H1 (cell line): ENCODE data around the gene RADIL. TPM values are rescaled to one million over a fixed set of nuclear protein-coding genes. Genes with fewer than 3 reads are reported as not detected.

Experiments used
- CTCF ChIA-PET: fragments of 300-600 bp; sonication (Branson Sonifier 250); formaldehyde crosslinking; loops from one replicate; lab custom pipeline; 2021; ENCODE audit not compliant: partially characterized antibody; lab: Charles Lee
- POLR2A ChIA-PET: fragments of 300-600 bp; sonication (Branson Sonifier 250); formaldehyde crosslinking; loops from one replicate; lab custom pipeline; 2021; ENCODE audit warnings: inconsistent platforms; ENCODE audit not compliant: partially characterized antibody; lab: Charles Lee
- DNase-seq, 2 experiments: peaks; one replicate each; pipeline versions ENCODE4 v3.0.0 to v3.0.0-alpha.2; 2010 to 2022; ENCODE audit warnings: low spot score in 2 of 2, low read depth in 1 of 2, mixed read lengths in 1 of 2
- FAIRE-seq: peaks from 2 replicates; lab custom pipeline; 2011; peaks lifted over from hg19 to GRCh38; lab: Jason Lieb, UNC
- H2AFZ ChIP-seq: 2 replicates; pipeline ENCODE4 v1.8.1; 2012; ENCODE audit warnings: low read length, inconsistent platforms
- H2AK5ac ChIP-seq: 2 replicates; pipeline ENCODE4 v1.6.1; 2013; ENCODE audit warnings: low read depth, low read length
- H2BK120ac ChIP-seq: replicated peaks from 2 replicates; pipeline ENCODE3; 2013; ENCODE audit warnings: low read depth, low read length, inconsistent platforms
- H2BK12ac ChIP-seq: 2 replicates; pipeline ENCODE4 v1.6.1; 2013; ENCODE audit warnings: low read depth, low read length
- H2BK15ac ChIP-seq: 2 replicates; pipeline ENCODE4 v1.6.1; 2013; ENCODE audit warnings: low read length
- H2BK20ac ChIP-seq: 2 replicates; pipeline ENCODE4 v1.6.1; 2013; ENCODE audit warnings: low read length
- H2BK5ac ChIP-seq: 2 replicates; pipeline ENCODE4 v1.6.1; 2013; ENCODE audit warnings: low read depth, low read length
- H3K14ac ChIP-seq: 2 replicates; pipeline ENCODE4 v1.6.1; 2013; ENCODE audit warnings: inconsistent platforms; ENCODE audit not compliant: insufficient read length
- H3K18ac ChIP-seq: 2 replicates; pipeline ENCODE4 v1.6.1; 2013; ENCODE audit warnings: low read length; ENCODE audit errors: extremely low read depth
- H3K23ac ChIP-seq: 2 replicates; pipeline ENCODE4 v1.6.1; 2013; ENCODE audit warnings: inconsistent platforms; ENCODE audit not compliant: insufficient read length
- H3K23me2 ChIP-seq: 2 replicates; pipeline ENCODE4 v1.6.1; 2013; ENCODE audit warnings: low read depth, low read length
- H3K27ac ChIP-seq: 2 replicates; pipeline ENCODE4 v1.6.1; 2011; ENCODE audit warnings: low read depth, low read length, inconsistent platforms
- H3K27me3 ChIP-seq, 4 experiments: replicated peaks in 1 of 4; 1 replicate in 1 of 4; 2 replicates in 3 of 4; pipeline versions ENCODE4 v1.6.1 to v1.8.1; 2011 to 2013; ENCODE audit warnings: low read length in 3 of 4, mild to moderate bottlenecking in 3 of 4, inconsistent platforms in 2 of 4, mixed read lengths in 2 of 4, moderate library complexity in 1 of 4; ENCODE audit not compliant: control insufficient read depth in 3 of 4, insufficient read depth in 3 of 4; ENCODE audit errors: extremely low read depth in 1 of 4
- H3K36me3 ChIP-seq, 4 experiments: 2 replicates each; pipeline versions ENCODE4 v1.6.1 to v1.8.1; 2011 to 2013; ENCODE audit warnings: mild to moderate bottlenecking in 4 of 4, low read length in 3 of 4, moderate library complexity in 2 of 4, control low read depth in 1 of 4, inconsistent platforms in 1 of 4; ENCODE audit not compliant: insufficient read depth in 4 of 4, control insufficient read depth in 2 of 4
- H3K4ac ChIP-seq: replicated peaks from 2 replicates; pipeline ENCODE3; 2013; ENCODE audit warnings: low read length, low read depth, mixed read lengths, inconsistent platforms; ENCODE audit not compliant: insufficient read length
- H3K4me1 ChIP-seq, 4 experiments: replicated peaks in 1 of 4; 1 replicate in 1 of 4; 2 replicates in 3 of 4; pipeline versions ENCODE4 v1.6.1 to v1.8.1; 2011 to 2013; ENCODE audit warnings: low read length in 3 of 4, inconsistent platforms in 2 of 4, mixed read lengths in 1 of 4; ENCODE audit not compliant: insufficient read depth in 4 of 4, control insufficient read depth in 3 of 4
- H3K4me2 ChIP-seq, 2 experiments: 2 replicates each; pipeline versions ENCODE4 v1.6.1 to v1.8.1; 2011 to 2013; ENCODE audit warnings: low read depth in 2 of 2, low read length in 2 of 2, control low read depth in 1 of 2, inconsistent platforms in 1 of 2, mild to moderate bottlenecking in 1 of 2; ENCODE audit not compliant: insufficient read depth in 1 of 2
- H3K4me3 ChIP-seq, 4 experiments: fragments of 200-600, 300-600 bp in 1 of 4; sonication (generic), shearing (Covaris generic), sonication (Bioruptor Twin) in 1 of 4; 2 replicates each; pipeline versions ENCODE4 v1.5.1 to v1.8.1; 2011 to 2016; ENCODE audit warnings: low read length in 4 of 4, low read depth in 3 of 4, control low read depth in 2 of 4, inconsistent platforms in 2 of 4, mild to moderate bottlenecking in 2 of 4, mixed read lengths in 1 of 4, moderate library complexity in 1 of 4; ENCODE audit not compliant: insufficient read depth in 2 of 4; ENCODE audit errors: extremely low read depth in 1 of 4
- H3K56ac ChIP-seq: replicated peaks from 2 replicates; pipeline ENCODE3; 2013; ENCODE audit warnings: low read depth, mild to moderate bottlenecking, mixed read lengths, low read length, inconsistent platforms; ENCODE audit not compliant: insufficient read length
- H3K79me1 ChIP-seq: 2 replicates; pipeline ENCODE4 v1.6.1; 2013; ENCODE audit warnings: low read depth, low read length, control low read depth
- H3K79me2 ChIP-seq, 2 experiments: 2 replicates each; pipeline versions ENCODE4 v1.6.1 to v1.8.1; 2012 to 2013; ENCODE audit warnings: low read length in 2 of 2, mild to moderate bottlenecking in 2 of 2, inconsistent platforms in 1 of 2; ENCODE audit not compliant: insufficient read depth in 2 of 2, control insufficient read depth in 1 of 2
- H3K9ac ChIP-seq, 4 experiments: replicated peaks in 1 of 4; 1 replicate in 1 of 4; 2 replicates in 3 of 4; pipeline versions ENCODE4 v1.6.1 to v1.8.1; 2011 to 2013; ENCODE audit warnings: low read depth in 3 of 4, low read length in 3 of 4, control low read depth in 2 of 4, mild to moderate bottlenecking in 2 of 4, moderate library complexity in 2 of 4, inconsistent platforms in 1 of 4; ENCODE audit errors: extremely low read depth in 1 of 4
- H3K9me3 ChIP-seq, 2 experiments: 2 replicates each; pipeline versions ENCODE4 v1.6.1 to v1.8.1; 2012 to 2013; ENCODE audit warnings: mild to moderate bottlenecking in 2 of 2, moderate library complexity in 2 of 2, control low read depth in 1 of 2, inconsistent platforms in 1 of 2, low read depth in 1 of 2, low read length in 1 of 2, mixed read lengths in 1 of 2; ENCODE audit not compliant: insufficient read depth in 2 of 2
- H4K20me1 ChIP-seq, 2 experiments: replicated peaks in 1 of 2; 2 replicates each; pipeline versions ENCODE3 to v1.8.1; 2011 to 2013; ENCODE audit warnings: inconsistent platforms in 2 of 2, low read length in 2 of 2, mild to moderate bottlenecking in 1 of 2; ENCODE audit not compliant: insufficient read depth in 2 of 2, control insufficient read depth in 1 of 2
- H4K5ac ChIP-seq: 2 replicates; pipeline ENCODE4 v1.6.1; 2013; ENCODE audit warnings: low read length, low read depth, mixed read lengths, inconsistent platforms; ENCODE audit not compliant: insufficient read length
- H4K8ac ChIP-seq: 2 replicates; pipeline ENCODE4 v1.8.0; 2013; ENCODE audit warnings: mild to moderate bottlenecking, moderate library complexity, low read length, inconsistent platforms; ENCODE audit not compliant: insufficient read depth; ENCODE audit errors: extremely low read depth
- H4K91ac ChIP-seq: replicated peaks from 2 replicates; pipeline ENCODE3; 2013; ENCODE audit warnings: low read length, mixed read lengths, inconsistent platforms; ENCODE audit not compliant: insufficient read length
- BRCA1 ChIP-seq: IDR thresholded peaks from 2 replicates; pipeline ENCODE4 v1.6.1; 2012; ENCODE audit warnings: low read depth, low read length, improper control_type of control experiment
- CREB1 ChIP-seq: IDR thresholded peaks from 2 replicates; pipeline ENCODE4 v1.6.1; 2012; ENCODE audit warnings: inconsistent platforms
- CTCF ChIP-seq, 3 experiments: IDR thresholded peaks; 1 replicate in 2 of 3; 2 replicates in 1 of 3; pipeline versions ENCODE4 v1.5.1 to v1.6.1; 2011; ENCODE audit warnings: low read length in 3 of 3, mild to moderate bottlenecking in 3 of 3, inconsistent platforms in 2 of 3, low read depth in 1 of 3, moderate library complexity in 1 of 3; ENCODE audit not compliant: insufficient read depth in 1 of 3; ENCODE audit errors: control extremely low read depth in 1 of 3
- E2F6 ChIP-seq: IDR thresholded peaks from 2 replicates; pipeline ENCODE4 v1.6.1; 2012; ENCODE audit warnings: inconsistent platforms
- EGR1 ChIP-seq: IDR thresholded peaks from 2 replicates; pipeline ENCODE4 v1.6.1; 2011; ENCODE audit warnings: low read depth, low read length, borderline replicate concordance
- JUND ChIP-seq: IDR thresholded peaks from 2 replicates; pipeline ENCODE4 v1.6.1; 2011; ENCODE audit warnings: mild to moderate bottlenecking, improper control_type of control experiment, low read length
- NANOG ChIP-seq: IDR thresholded peaks from 2 replicates; pipeline ENCODE4 v1.6.1; 2011; ENCODE audit warnings: low read length, low read depth, mild to moderate bottlenecking, inconsistent platforms; ENCODE audit not compliant: insufficient read depth, poor library complexity, severe bottlenecking
- WGBS, 2 experiments: shearing (Covaris generic) in 1 of 2; methylation state at CpG; one replicate each; pipeline versions ENCODE4 v1.1.6 to v1.1.7; 2013 to 2015; ENCODE audit warnings: low lambda C conversion rate in 2 of 2, mixed read lengths in 2 of 2, inconsistent platforms in 1 of 2, low coverage in 1 of 2, missing lambda C conversion rate in 1 of 2; ENCODE audit not compliant: insufficient replicate concordance in 2 of 2, insufficient coverage in 1 of 2, insufficient read length in 1 of 2; ENCODE audit errors: extremely low coverage in 1 of 2, missing lambda C conversion rate in 1 of 2; 5-methylcytosine and 5-hydroxymethylcytosine counted together
- polyA plus RNA-seq, 7 experiments: library from polyadenylated mRNA; depleted of rRNA in 3 of 7; stranded (reverse) in 5 of 7; unstranded in 2 of 7; fragments of >200 nt in 5 of 7; fragments of 200-250 nt in 2 of 7; gene quantifications; 1 replicate in 5 of 7; 2 replicates in 1 of 7; 4 replicates in 1 of 7; pipeline versions ENCODE4 v1.2.1 to v1.2.3, GENCODE V29; 2011 to 2013; ENCODE audit warnings: missing spikeins in 2 of 7, mixed read lengths in 2 of 7
- total RNA-seq: library from RNA; stranded (reverse); fragmentation: NEBNext Ultra II Directional; extraction: Animal tissue kit (Norgen Biotek cat#: 25700); gene quantifications from 2 replicates; pipeline ENCODE4 v1.2.1, GENCODE V29; 2021

The RADIL gene
- total and polyA plus RNA-seq, 2 of the 8 experiments (the other 6 are each of a cell fraction or from before 2014, with no cell fraction given): 5.0 to 5.4 TPM

GRCh38 chr7:4798706-4799235, 84.7 kb downstream of the RADIL start:
- WGBS, 2 experiments: 90% methylated on average over 12 of the region's 15 CpGs; no CpG with 5 or more reads in 1 of the 2 experiments
- no peaks in the 10 kb centered on the region for H3K9me3 ChIP-seq
- no peaks in the 10 kb centered on the region for H3K27me3 ChIP-seq
- POLR2A ChIA-PET: interaction anchor here (0.7 to 2.4 kb wide), 4 partner anchors 7 to 47 kb away, joined by 3 to 8 read pairs (median 4); no protein-coding TSS in a partner anchor
- H3K56ac ChIP-seq: no peak overlapping the region
- DNase-seq (no peak), FAIRE-seq (no peak)
- H3K4me1 ChIP-seq: peaks cover 0 to 2% (median 0%) of the 10 kb centered on the region in 4 experiments; a peak in 1 of 7 replicates
- no peak overlapping the region for H3K4me3 ChIP-seq
- CTCF ChIA-PET: interaction anchor here (0.6 to 8.0 kb wide), 31 partner anchors 8 to 811 kb away, joined by 3 to 65 read pairs (median 4); partner anchors contain the start of genes AP5Z1 and RADIL
- no peaks in the 10 kb centered on the region for H3K23me2 ChIP-seq
- no peak overlapping the region for H3K27ac ChIP-seq
- no peak overlapping the region for H3K18ac ChIP-seq
- no peak overlapping the region for H3K14ac ChIP-seq
- no peaks in the 10 kb centered on the region for H3K36me3 ChIP-seq
- H4K8ac ChIP-seq: no peak overlapping the region
- H2BK120ac ChIP-seq: no peak overlapping the region
- H2BK12ac ChIP-seq: no peak overlapping the region
- H2AK5ac ChIP-seq: no peak overlapping the region
- no peaks in the 10 kb centered on the region for H3K79me2 ChIP-seq
- H4K91ac ChIP-seq: no peak overlapping the region
- no peak overlapping the region for H2BK5ac ChIP-seq
- TF ChIP-seq JUND: no peak
- no peak for TF ChIP-seq CREB1
- TF ChIP-seq E2F6: no peak
- TF ChIP-seq CTCF (IDR thresholded peaks at IDR 0.05; ENCODE audit: control extremely low read depth in 1 of 3, insufficient read depth in 1 of 3, low read depth in 1 of 3, low read length in 3 of 3): no peak
- no peak for TF ChIP-seq BRCA1
- no peak for TF ChIP-seq NANOG
- no peak for TF ChIP-seq EGR1
- no peak overlapping the region for H3K4ac ChIP-seq
- H2BK15ac ChIP-seq: no peak overlapping the region
- no peaks in the 10 kb centered on the region for H3K79me1 ChIP-seq
- no peak overlapping the region for H4K5ac ChIP-seq
- no peak overlapping the region for H3K23ac ChIP-seq
- H2AFZ ChIP-seq: no peak overlapping the region
- H4K20me1 ChIP-seq: no peaks in the 10 kb centered on the region
- no peak overlapping the region for H2BK20ac ChIP-seq
- H3K4me2 ChIP-seq: no peak overlapping the region
- no peak overlapping the region for H3K9ac ChIP-seq
